Lung (tissue), 16 donors: ENCODE data around the gene ZNF521. TPM values are rescaled to one million over a fixed set of nuclear protein-coding genes. Genes with fewer than 3 reads are reported as not detected.

Experiments
- ATAC-seq: fragments of 200-7000 bp; cut with Tn5 transposase; one replicate; pipeline ENCODE4 v1.9.1; 2020; ENCODE audit warnings: moderate number of reproducible peaks; ENCODE audit not compliant: insufficient read depth, low FRiP score
- DNase-seq, 3 donors: peaks; one replicate each; pipeline ENCODE4 v3.0.0-alpha.2; 2013 to 2017
- H3K27ac ChIP-seq, 2 donors: one replicate each; pipeline ENCODE4 v1.5.1; 2013; ENCODE audit warnings: mild to moderate bottlenecking in 2 of 2, moderate library complexity in 2 of 2, control low read depth in 1 of 2, inconsistent platforms in 1 of 2, low read depth in 1 of 2, low read length in 1 of 2
- H3K27me3 ChIP-seq, 3 donors: one replicate each; pipeline ENCODE4 v1.5.1; 2013; ENCODE audit warnings: low read length in 2 of 3; ENCODE audit not compliant: control insufficient read depth in 3 of 3, insufficient read depth in 3 of 3
- H3K36me3 ChIP-seq, 4 donors: one replicate each; pipeline ENCODE4 v1.5.1; 2013; ENCODE audit warnings: low read length in 4 of 4, mild to moderate bottlenecking in 1 of 4, moderate library complexity in 1 of 4; ENCODE audit not compliant: control insufficient read depth in 4 of 4, insufficient read depth in 4 of 4
- H3K4me1 ChIP-seq, 5 donors: one replicate each; pipeline ENCODE4 v1.5.1; 2013; ENCODE audit warnings: low read length in 5 of 5, mild to moderate bottlenecking in 2 of 5, moderate library complexity in 1 of 5; ENCODE audit not compliant: control insufficient read depth in 5 of 5, insufficient read depth in 5 of 5
- H3K4me3 ChIP-seq: one replicate; pipeline ENCODE4 v1.5.1; 2013; ENCODE audit warnings: mild to moderate bottlenecking, control low read depth, moderate library complexity
- H3K9ac ChIP-seq, 2 donors: one replicate each; pipeline ENCODE4 v1.5.1; 2013; ENCODE audit warnings: low read length in 2 of 2, control low read depth in 1 of 2; ENCODE audit not compliant: insufficient read depth in 1 of 2
- H3K9me3 ChIP-seq, 4 donors: one replicate each; pipeline ENCODE4 v1.5.1; 2013; ENCODE audit warnings: low read length in 3 of 4, mild to moderate bottlenecking in 1 of 4, moderate library complexity in 1 of 4; ENCODE audit not compliant: control insufficient read depth in 4 of 4, insufficient read depth in 3 of 4
- WGBS, 2 donors: extraction: QIAGEN DNeasy Blood & Tissue Kit; methylation state at CpG; one replicate each; pipeline ENCODE4 v1.1.7; 2013; 5-methylcytosine and 5-hydroxymethylcytosine counted together
- long read RNA-seq, 5 donors: transcript quantifications; one replicate each; lab custom pipeline, GENCODE V29; 2026
- polyA plus RNA-seq, 2 donors: library from polyadenylated mRNA; stranded (reverse); fragments of 200-250 nt; gene quantifications; one replicate each; pipeline ENCODE4 v1.2.1, GENCODE V29; 2013
- total RNA-seq, 2 donors: library from RNA; depleted of rRNA in 1 of 2; stranded (reverse); fragments of >200 nt in 1 of 2; gene quantifications; one replicate each; pipeline ENCODE4 v1.2.1, GENCODE V29; 2014 to 2021
- TF ChIP-seq, protein P1 (sequence below): IDR thresholded peaks from 2 replicates; pipeline ENCODE4 v1.5.1; 2012; ENCODE audit warnings: mild to moderate bottlenecking; ENCODE audit errors: control extremely low read depth, extremely low read depth
- donor health status: control.
- donor health status: control.
- donor health status: Bipolar disorder and iron deficiency.
- donor health status: healthy.
- donor health status: DM: yes; HTN: yes; CAD: no.

ZNF521 gene
- total RNA-seq (10 to 100 TPM; 16.4 to 48.8 TPM), polyA plus RNA-seq (1 to 10 TPM; 1.5 to 4.9 TPM)
- long read RNA-seq, donor 1, full-length matches to known transcripts: 3 of 48 reads
- long read RNA-seq, donor 1, partial matches to known transcripts: 40 of 48 reads
- long read RNA-seq, donor 1, other reads (novel, unspliced or antisense): 5 of 48 reads
- long read RNA-seq, donor 2, full-length matches to known transcripts: 2 of 2 reads
- long read RNA-seq, donor 2, partial matches to known transcripts: 0 of 2 reads
- long read RNA-seq, donor 2, other reads (novel, unspliced or antisense): 0 of 2 reads
- long read RNA-seq, donor 3, partial matches to known transcripts: 5 of 5 reads
- long read RNA-seq, donor 3, other reads (novel, unspliced or antisense): 0 of 5 reads
- long read RNA-seq, donor 4, partial matches to known transcripts: 6 of 8 reads
- long read RNA-seq, donor 4, other reads (novel, unspliced or antisense): 0 of 8 reads
- long read RNA-seq, donor 5, partial matches to known transcripts: 22 of 23 reads
- long read RNA-seq, donor 5, other reads (novel, unspliced or antisense): 0 of 23 reads

DNA sequence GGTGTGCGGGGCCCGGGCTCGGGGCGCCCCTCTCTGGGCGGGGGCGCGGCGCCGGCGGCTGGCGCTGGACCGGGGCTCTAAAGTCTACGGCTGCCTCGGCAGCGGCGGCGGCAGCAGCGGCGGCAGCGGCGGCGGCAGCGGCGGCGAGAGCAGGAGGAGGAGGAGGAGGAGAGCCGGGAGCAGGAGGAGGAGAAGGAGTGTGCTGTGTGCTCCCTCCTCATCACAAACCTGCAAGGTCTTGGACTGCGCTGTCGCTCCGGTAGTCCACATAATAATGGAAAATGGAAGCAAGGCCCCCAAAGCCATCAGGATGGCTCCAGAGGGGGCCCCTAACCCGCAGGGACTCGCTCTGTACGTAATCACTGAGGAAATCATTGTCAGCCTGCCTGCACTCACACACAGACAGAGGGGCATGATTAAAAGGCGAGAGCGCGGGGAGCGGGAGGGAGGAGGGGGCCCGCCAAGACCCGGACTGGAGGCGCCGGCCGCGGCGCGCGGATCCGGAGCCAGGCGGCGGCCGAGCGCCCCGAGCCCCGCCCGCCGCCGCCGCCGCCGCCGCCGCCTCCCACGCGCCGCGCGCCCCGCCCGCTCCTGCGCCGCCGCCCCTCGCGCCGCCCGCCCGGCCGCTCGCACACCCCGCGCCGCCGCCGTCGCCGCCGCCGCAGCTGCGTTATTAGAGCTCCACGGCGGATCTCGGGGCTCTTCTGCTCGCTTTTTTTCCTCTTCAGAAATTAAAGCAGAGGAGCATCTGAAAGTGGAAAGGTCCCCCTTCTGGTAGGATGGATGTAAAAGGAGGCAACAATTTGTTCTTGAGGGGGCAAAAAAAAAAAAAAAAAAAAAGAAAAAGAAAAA is at the start of gene ZNF521:
Gene ZNF521, minus strand, starts transcription at position 390 of the 852 bp plus-strand sequence. CDS start 1,220 bp downstream, outside the sequence.
- H3K4me1 ChIP-seq: peaks cover 1 to 16% (median 2%) of the 10 kb centered on the region in 5 donors

DNA sequence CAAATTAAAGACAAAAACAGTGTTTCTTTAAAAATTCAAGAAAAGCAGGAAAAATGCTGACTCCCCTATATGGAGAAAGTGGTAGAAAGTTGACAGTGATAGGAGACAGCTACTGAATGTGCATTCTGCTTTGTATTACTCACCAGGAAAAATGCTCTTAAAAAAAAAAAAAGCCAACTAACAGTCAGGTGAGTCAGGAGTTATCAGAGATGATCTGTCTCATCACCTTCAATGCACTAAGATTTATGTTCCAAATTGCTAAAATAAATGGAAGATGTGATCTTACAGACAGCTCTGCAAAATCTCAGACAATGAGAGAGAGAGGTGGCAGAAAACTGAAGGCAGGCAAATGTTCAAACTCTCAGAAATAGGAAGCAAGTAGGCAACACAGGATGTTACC is 47.6 kb upstream of the ZNF521 start:
- H3K4me1 ChIP-seq: no peaks in the 10 kb centered on the region
- H3K27me3 ChIP-seq: no peaks in the 10 kb centered on the region
- H3K36me3 ChIP-seq: no peaks in the 10 kb centered on the region
- no peak overlapping the region for H3K9ac ChIP-seq
- H3K9me3 ChIP-seq: no peaks in the 10 kb centered on the region
- H3K27ac ChIP-seq: no peak overlapping the region
- DNase-seq: no peak
- no peak overlapping the region for H3K4me3 ChIP-seq
- ATAC-seq: no peak
- TF ChIP-seq, protein P1, sequence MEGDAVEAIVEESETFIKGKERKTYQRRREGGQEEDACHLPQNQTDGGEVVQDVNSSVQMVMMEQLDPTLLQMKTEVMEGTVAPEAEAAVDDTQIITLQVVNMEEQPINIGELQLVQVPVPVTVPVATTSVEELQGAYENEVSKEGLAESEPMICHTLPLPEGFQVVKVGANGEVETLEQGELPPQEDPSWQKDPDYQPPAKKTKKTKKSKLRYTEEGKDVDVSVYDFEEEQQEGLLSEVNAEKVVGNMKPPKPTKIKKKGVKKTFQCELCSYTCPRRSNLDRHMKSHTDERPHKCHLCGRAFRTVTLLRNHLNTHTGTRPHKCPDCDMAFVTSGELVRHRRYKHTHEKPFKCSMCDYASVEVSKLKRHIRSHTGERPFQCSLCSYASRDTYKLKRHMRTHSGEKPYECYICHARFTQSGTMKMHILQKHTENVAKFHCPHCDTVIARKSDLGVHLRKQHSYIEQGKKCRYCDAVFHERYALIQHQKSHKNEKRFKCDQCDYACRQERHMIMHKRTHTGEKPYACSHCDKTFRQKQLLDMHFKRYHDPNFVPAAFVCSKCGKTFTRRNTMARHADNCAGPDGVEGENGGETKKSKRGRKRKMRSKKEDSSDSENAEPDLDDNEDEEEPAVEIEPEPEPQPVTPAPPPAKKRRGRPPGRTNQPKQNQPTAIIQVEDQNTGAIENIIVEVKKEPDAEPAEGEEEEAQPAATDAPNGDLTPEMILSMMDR: no peak

More for the DNA sequence above, at the start of gene ZNF521:
- H3K27ac ChIP-seq: peak within 1 kb of the TSS; percentile 82 to 90
- DNase-seq: peak; percentile 93 to 98 (median 96)
- peak within 1 kb of the TSS; percentile 88 for H3K4me3 ChIP-seq
- TF ChIP-seq, protein P1: no peak
- 1% methylated on average over 29 to 91 of the region's 91 CpGs for WGBS, 2 donors
- no peaks in the 10 kb centered on the region for H3K36me3 ChIP-seq
- peak; percentile 92 for ATAC-seq
- peak within 1 kb of the TSS; percentile 56 to 82 for H3K9ac ChIP-seq
- no peaks in the 10 kb centered on the region for H3K9me3 ChIP-seq
- peaks cover 0 to 5% (median 0%) of the 10 kb centered on the region in 3 donors for H3K27me3 ChIP-seq

DNA sequence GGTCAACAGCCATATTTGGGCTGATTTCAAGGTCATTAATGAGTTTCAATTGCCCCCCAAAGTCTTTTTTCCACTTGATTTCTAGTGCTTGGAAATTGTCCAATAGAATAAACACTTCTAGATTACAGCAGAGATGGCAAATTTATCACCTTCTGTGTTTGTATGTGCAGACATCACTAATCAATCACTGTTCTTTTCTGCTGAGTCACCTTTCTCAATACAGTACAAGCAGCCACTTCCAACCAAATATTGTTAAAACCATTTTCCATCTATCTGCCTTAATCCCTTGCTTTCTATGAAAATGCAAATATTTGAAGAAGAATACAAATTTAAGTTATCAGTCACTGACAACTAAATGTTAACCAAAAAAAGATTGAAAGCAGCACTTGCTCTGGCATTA is 40.2 kb upstream of the ZNF521 start:
- Histone ChIP-seq H3K36me3 (no peaks in the 10 kb centered on the region), H3K9me3 (peaks cover 0 to 4% (median under 1%) of the 10 kb centered on the region in 4 donors), H3K4me1 (no peaks in the 10 kb centered on the region), H3K27ac (no peak overlapping the region), H3K9ac (no peak overlapping the region), H3K4me3 (no peak overlapping the region), H3K27me3 (no peaks in the 10 kb centered on the region)
- DNase-seq (no peak), ATAC-seq (no peak)
- TF ChIP-seq, protein P1: no peak
